ENCODE results near the gene SLC37A1. TPM values are rescaled to one million over a fixed set of nuclear protein-coding genes. Genes with fewer than 3 reads are reported as not detected.

The SLC37A1 gene
- total RNA-seq, 2 donors from 2014 or later, result 98.5 to 118 TPM

DNA sequence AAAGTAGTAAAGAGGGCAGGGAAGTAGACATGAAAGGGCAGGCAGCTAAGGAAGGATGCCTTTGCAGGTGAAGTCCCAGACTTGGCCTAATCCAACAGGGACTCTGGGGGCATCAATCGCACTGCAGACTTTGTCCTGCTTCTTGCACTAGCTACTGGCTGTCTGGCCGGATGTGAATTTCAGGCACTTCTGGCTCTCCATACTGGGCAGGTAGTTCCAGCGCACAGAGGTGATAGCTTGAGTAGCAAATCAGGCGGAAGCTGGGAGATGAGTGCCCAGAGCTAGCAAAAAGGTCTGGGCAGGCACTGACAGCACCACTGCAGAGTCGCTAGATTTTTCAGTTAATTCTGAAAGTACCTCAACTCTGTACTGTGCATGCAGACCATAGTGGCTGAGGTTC lies 18.6 kb upstream of the SLC37A1 start:
- Histone ChIP-seq H3K9me3 (no peaks in the 10 kb centered on the region), H3K27me3 (no peaks in the 10 kb centered on the region), H3K4me3 (no peak overlapping the region), H3K4me1 (peaks cover 16% of the 10 kb centered on the region), H3K9ac (ENCODE audit: low read depth in 2 of 2, low read length in 2 of 2) (peak overlapping the region; percentile 52 to 97), H3K36me3 (no peaks in the 10 kb centered on the region), H3K27ac (peak overlapping the region; percentile 78)
- intact Hi-C loops (cut with DNase I), result no loop called here
- TF ChIP-seq, protein P1, sequence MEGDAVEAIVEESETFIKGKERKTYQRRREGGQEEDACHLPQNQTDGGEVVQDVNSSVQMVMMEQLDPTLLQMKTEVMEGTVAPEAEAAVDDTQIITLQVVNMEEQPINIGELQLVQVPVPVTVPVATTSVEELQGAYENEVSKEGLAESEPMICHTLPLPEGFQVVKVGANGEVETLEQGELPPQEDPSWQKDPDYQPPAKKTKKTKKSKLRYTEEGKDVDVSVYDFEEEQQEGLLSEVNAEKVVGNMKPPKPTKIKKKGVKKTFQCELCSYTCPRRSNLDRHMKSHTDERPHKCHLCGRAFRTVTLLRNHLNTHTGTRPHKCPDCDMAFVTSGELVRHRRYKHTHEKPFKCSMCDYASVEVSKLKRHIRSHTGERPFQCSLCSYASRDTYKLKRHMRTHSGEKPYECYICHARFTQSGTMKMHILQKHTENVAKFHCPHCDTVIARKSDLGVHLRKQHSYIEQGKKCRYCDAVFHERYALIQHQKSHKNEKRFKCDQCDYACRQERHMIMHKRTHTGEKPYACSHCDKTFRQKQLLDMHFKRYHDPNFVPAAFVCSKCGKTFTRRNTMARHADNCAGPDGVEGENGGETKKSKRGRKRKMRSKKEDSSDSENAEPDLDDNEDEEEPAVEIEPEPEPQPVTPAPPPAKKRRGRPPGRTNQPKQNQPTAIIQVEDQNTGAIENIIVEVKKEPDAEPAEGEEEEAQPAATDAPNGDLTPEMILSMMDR (IDR thresholded peaks at IDR 0.05), result no peak
- DNase-seq, result no peak

DNA sequence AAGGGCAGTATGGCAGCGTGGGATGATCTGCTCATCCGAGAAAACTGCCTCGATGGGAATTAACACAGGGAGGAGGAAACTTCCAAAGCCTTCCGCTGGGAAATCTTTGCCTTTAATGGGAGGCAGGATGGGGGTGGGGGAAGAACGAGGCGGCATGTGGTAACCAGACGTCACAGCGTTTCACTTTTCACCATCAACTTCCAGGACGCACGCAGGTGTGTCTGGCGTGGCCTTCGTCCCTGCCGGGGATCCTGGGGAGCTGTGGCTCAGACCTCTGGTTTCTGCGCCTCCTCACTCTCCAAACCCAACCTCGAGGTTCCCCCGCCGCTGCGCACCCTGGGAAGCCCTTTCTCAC lies 17.9 kb upstream of the SLC37A1 start:
- TF ChIP-seq, protein P1 (IDR thresholded peaks at IDR 0.05), result no peak
- H3K9ac ChIP-seq (ENCODE audit: low read depth in 2 of 2, low read length in 2 of 2), result peak overlapping the region; percentile 52 to 97
- peak; percentile 76 for DNase-seq
- H3K27me3 ChIP-seq, result no peaks in the 10 kb centered on the region
- peaks cover 11% of the 10 kb centered on the region for H3K4me1 ChIP-seq
- H3K9me3 ChIP-seq, result no peaks in the 10 kb centered on the region
- intact Hi-C loops (cut with DNase I), result no loop called here
- H3K36me3 ChIP-seq, result no peaks in the 10 kb centered on the region
- H3K4me3 ChIP-seq, result peak overlapping the region; percentile 75
- peak overlapping the region; percentile 78 for H3K27ac ChIP-seq

DNA sequence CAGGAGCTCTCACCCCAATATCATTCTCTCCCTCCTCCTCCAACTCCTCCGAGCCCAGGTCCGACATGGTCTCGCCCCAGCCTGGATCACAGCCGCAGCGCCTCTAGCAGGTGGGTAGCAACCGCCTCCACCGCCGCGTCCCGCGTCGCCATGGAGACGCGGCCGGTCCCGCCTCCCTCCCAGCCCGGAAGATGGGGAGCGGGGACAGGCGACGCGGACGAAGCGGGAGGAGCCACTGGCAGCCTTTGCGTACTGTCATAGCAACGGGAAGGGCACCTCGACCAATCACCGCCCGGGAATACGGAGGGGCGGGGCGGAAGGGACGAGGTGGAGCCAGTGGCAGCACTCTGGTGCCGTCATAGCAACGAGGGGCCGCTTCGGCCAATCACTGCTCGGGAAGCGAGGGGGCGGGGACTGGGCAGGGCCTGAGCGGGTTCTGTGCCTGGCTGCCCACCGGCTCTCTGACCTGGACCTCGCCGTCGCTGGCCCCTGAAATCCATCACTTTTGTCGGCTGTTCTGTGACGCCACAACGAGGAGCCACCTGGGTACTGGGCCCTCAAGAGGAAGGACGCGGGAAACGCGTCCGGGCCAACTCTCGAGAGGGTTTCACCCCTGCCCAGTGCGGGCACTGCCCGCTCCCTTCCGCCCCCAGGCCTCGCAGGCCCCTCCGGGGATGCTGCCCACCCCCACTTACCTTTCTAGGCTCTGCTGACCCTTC lies 17.4 kb upstream of the SLC37A1 start, which contains the start of gene RSPH1:
TSS of gene RSPH1 (minus strand) at position 105 of the 719 bp plus-strand sequence. CDS start at position 67, 38 bp downstream.
- peak within 1 kb of the TSS; percentile 84 to 97 for H3K9ac ChIP-seq (ENCODE audit: low read depth in 2 of 2, low read length in 2 of 2)
- peaks cover 11% of the 10 kb centered on the region for H3K4me1 ChIP-seq
- peak within 1 kb of the TSS; percentile 75 for H3K4me3 ChIP-seq
- TF ChIP-seq, protein P1 (IDR thresholded peaks at IDR 0.05), result no peak
- DNase-seq, result peak; percentile 100
- no peaks in the 10 kb centered on the region for H3K9me3 ChIP-seq
- H3K27me3 ChIP-seq, result no peaks in the 10 kb centered on the region
- intact Hi-C loops (cut with DNase I), result no loop called here
- peak within 1 kb of the TSS; percentile 78 for H3K27ac ChIP-seq
- H3K36me3 ChIP-seq, result no peaks in the 10 kb centered on the region

DNA sequence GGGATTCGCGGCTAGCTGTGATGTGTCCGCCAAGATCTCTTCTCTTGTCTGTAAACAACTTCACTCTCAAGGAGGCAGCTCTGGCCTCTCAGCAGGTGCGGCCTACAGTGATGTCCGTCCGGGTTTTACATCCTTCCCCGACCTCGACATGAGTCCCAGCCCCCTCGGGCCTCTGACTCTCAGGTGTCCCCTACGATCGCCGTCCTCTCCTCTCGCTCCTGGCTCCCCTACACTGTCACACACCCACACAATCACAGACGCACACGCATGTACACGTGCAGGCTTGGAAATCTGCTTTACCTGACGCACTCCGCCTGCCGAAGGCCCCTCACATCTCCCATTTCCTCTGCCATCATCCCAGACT lies 16.8 kb upstream of the SLC37A1 start:
- H3K27ac ChIP-seq, result peak overlapping the region; percentile 78
- peak overlapping the region; percentile 75 for H3K4me3 ChIP-seq
- intact Hi-C loops (cut with DNase I), result no loop called here
- no peaks in the 10 kb centered on the region for H3K36me3 ChIP-seq
- no peaks in the 10 kb centered on the region for H3K9me3 ChIP-seq
- DNase-seq, result peak; percentile 46
- H3K27me3 ChIP-seq, result no peaks in the 10 kb centered on the region
- peaks cover 11% of the 10 kb centered on the region for H3K4me1 ChIP-seq
- H3K9ac ChIP-seq (ENCODE audit: low read depth in 2 of 2, low read length in 2 of 2), result peak overlapping the region; percentile 84 to 97
- TF ChIP-seq, protein P1 (IDR thresholded peaks at IDR 0.05), result no peak

DNA sequence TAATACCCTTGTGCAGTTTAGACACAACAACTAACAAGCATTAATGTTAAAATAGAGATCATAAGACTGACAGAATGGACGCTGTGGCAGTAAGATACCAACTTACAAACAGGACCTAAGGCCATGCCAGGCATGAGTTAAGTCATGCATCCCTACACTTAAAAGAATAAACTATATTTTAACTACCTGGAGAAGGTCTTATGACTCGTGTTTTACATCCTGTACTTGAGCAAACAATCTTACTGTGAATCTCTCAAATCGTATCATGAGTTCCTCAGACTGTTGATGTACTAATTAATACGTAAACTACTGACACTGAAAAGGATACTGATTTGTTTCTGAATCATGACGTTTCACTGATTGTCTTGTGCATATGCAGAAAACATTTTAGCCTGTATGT lies 15.6 kb upstream of the SLC37A1 start:
- no peak overlapping the region for H3K27ac ChIP-seq
- H3K4me3 ChIP-seq, result no peak overlapping the region
- intact Hi-C loops (cut with DNase I), result no loop called here
- DNase-seq, result no peak
- H3K9ac ChIP-seq (ENCODE audit: low read depth in 2 of 2, low read length in 2 of 2), result no peak overlapping the region
- no peaks in the 10 kb centered on the region for H3K9me3 ChIP-seq
- peaks cover 11% of the 10 kb centered on the region for H3K4me1 ChIP-seq
- no peaks in the 10 kb centered on the region for H3K27me3 ChIP-seq
- TF ChIP-seq, protein P1 (IDR thresholded peaks at IDR 0.05), result no peak
- no peaks in the 10 kb centered on the region for H3K36me3 ChIP-seq

All from colonic mucosa (tissue), 4 donors.